ENCODE measurements around the gene SP5.
"Not testable (repeated sequence)": the region's sequence is repeated elsewhere in the genome, so short reads cannot be mapped to it uniquely, and the experiment has no call there.

Gene SP5

GRCh38 chr2:170740660-170741059, 25.5 kb downstream of the SP5 start:
- no peak for ATAC-seq

DNA sequence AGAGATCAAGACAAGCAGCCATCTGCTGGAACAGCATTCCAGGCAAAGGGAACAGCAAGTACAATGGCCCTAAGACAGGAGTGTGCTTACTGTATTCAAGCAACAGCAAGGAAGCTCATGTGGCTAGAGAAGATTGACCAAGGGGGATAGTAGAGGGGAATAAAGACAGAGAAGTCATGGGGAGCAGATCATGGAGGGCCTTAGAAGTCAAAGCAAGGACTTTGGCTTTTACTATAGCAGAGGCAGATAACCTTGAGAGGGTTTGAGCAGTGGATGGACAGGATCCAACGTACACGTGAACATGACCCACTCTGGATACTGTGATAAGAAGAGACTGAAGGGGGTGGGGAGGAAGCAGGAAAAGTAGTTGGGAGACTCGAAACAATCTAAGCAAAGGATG, 26.9 kb downstream of the SP5 start:
- ATAC-seq = no peak

- ATAC-seq = no peak
These were observed 27.9 kb downstream of the SP5 start for GRCh38 chr2:170742896-170743529.

DNA sequence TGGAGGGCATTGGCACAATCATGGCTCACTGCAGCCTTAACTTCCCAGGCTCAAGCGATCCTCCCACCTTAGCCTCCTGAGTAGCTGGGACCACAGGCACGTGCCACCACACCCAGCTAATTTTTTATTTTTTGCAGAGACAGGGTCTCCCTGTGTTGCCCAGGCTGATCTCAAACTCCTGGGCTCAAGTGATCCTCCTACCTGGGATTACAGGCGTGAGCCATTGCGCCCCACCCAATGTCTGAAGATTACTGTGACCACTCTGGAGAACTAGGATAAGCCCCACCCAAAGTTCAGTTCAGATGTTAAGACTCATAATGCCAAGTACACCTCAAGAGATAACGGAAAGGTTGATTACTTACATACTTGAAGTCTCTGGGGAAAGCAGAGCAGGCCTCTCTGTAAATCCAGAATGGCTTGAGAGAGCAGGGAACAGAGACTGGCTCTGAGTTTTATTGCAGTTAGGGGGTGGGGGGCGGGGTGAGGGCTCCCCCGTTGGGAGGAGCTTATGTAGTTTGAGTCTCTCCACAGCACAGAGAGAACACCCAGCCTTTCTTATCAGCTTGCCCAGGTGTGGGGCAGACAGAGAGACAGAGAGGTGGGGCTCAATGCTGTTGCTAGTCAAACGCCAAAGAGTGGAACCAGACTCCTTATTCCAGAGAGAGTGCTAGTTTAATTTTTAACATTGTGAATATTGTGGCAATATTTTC, 28.5 kb downstream of the SP5 start:
- ATAC-seq = no peak

DNA sequence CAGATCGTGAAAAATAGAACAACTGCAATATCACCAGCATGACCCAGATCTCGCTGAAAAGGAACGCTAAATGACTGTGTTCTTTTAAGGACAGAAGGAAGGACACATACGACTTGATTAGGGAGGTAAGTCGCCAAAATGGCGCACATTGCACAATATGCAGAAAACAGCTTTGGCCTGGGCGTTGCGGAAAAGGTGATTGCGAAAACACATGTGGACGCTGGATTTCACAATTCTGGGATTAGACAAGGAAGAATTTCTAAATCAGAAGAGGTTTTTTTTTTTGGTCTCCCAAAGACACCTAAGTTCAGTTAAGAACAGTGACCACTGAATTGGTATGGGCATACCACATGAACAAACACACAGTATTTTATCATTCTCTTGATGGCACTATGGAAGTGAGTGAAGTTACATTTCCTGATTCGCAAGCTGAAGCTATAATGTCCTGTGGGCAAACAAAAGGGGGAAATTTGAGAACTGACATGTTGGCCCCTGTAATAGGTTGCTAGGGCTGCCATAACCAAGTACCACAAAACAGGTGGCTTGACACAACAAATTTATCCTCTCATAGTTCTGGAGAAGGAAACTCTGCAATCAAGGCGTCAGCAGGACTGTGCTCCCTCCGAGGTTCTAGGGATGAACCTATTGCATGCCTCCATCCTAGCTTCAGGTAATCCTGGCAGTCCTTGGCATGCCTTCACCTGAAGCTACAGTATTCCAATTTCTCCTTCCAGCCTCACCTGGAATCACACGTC, 29.3 kb downstream of the SP5 start:
- no peak for ATAC-seq

GRCh38 chr2:170745305-170745704, 30.2 kb downstream of the SP5 start:
- no peak for ATAC-seq

- ATAC-seq = no peak
These were observed 32.8 kb downstream of the SP5 start for GRCh38 chr2:170747921-170748320.

GRCh38 chr2:170751555-170751954, 36.4 kb downstream of the SP5 start:
- ATAC-seq = not testable (repeated sequence)

GRCh38 chr2:170761572-170761971, 46.4 kb downstream of the SP5 start:
- no peak for ATAC-seq

- no peak for ATAC-seq
These were observed 47.6 kb downstream of the SP5 start for GRCh38 chr2:170762760-170763159.

GRCh38 chr2:170763232-170763631, 48.1 kb downstream of the SP5 start:
- ATAC-seq = no peak

DNA sequence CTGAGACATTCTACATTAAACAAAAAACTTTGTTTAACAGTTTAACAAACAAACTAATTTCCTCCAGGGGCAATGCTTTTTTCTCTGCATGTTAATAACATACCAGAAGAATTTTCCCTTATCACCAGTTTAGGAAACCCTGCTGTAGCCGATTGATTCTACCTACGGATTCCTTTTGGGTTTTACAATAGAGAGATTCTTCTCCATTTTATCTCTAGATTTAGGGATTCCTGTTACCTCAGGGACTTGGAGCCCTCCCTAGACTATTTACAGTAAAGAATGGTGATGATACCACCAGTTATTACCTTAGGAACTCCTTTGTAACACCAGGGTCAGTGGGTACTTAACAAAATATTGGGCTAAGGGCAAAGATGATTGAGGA, 49.7 kb downstream of the SP5 start:
- ATAC-seq = no peak

DNA sequence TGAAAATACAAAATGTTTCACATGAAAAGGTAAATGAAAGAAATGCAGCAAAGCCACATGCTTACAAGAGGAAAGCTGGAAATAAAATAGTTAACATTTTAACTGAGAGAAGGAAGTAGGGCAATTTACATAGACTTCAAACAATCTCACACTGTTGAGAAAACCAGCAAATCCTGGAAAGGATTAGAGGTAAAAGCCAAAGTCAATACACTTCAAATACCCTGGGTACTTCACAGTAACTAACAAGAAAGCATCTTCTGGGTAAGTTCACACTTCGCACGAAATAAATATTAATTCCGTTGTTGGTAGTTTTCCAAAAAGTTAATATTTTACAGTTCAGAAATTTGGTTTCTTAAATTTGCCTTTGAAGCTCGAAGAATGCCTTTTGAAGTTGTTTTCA, 51.6 kb downstream of the SP5 start:
- no peak for ATAC-seq

All from activated CD4-positive, CD25-positive, alpha-beta regulatory T cell treated with anti-CD3 and anti-CD28 coated beads, Interleukin-2, amount 50 U/mL, for 24 hours (primary cell).